WERI-Rb-1 (cell line): ENCODE results near the gene GRIK4.

Experiments
- DNase-seq: peaks from one replicate; pipeline ENCODE4 v3.0.0-alpha.2; 2020
- H3K27ac ChIP-seq: fragments of 250-450 bp; sonication (Bioruptor Pico); 2 replicates; pipeline ENCODE4 v1.5.1; 2020; ENCODE audit warnings: mild to moderate bottlenecking, moderate library complexity
- H3K27me3 ChIP-seq: fragments of 250-450 bp; sonication (Bioruptor Pico); 2 replicates; pipeline ENCODE4 v1.5.1; 2021; ENCODE audit warnings: mild to moderate bottlenecking, low read depth, moderate library complexity; ENCODE audit not compliant: insufficient read depth, severe bottlenecking
- H3K36me3 ChIP-seq: fragments of 250-450 bp; sonication (Bioruptor Pico); 2 replicates; pipeline ENCODE4 v1.5.1; 2020; ENCODE audit warnings: mild to moderate bottlenecking, moderate library complexity
- H3K4me3 ChIP-seq: 2 replicates; pipeline ENCODE4 v1.5.1; 2011; ENCODE audit warnings: low read depth, mild to moderate bottlenecking, control low read depth, low read length
- H3K9me3 ChIP-seq: fragments of 250-450 bp; sonication (Bioruptor Pico); 2 replicates; pipeline ENCODE4 v1.5.1; 2021; ENCODE audit warnings: mild to moderate bottlenecking, moderate library complexity; ENCODE audit not compliant: severe bottlenecking
- CTCF ChIP-seq: IDR thresholded peaks from 2 replicates; pipeline ENCODE4 v1.5.1; 2011; ENCODE audit warnings: low read depth, mild to moderate bottlenecking, control low read depth, inconsistent platforms, low read length

GRIK4 gene

DNA sequence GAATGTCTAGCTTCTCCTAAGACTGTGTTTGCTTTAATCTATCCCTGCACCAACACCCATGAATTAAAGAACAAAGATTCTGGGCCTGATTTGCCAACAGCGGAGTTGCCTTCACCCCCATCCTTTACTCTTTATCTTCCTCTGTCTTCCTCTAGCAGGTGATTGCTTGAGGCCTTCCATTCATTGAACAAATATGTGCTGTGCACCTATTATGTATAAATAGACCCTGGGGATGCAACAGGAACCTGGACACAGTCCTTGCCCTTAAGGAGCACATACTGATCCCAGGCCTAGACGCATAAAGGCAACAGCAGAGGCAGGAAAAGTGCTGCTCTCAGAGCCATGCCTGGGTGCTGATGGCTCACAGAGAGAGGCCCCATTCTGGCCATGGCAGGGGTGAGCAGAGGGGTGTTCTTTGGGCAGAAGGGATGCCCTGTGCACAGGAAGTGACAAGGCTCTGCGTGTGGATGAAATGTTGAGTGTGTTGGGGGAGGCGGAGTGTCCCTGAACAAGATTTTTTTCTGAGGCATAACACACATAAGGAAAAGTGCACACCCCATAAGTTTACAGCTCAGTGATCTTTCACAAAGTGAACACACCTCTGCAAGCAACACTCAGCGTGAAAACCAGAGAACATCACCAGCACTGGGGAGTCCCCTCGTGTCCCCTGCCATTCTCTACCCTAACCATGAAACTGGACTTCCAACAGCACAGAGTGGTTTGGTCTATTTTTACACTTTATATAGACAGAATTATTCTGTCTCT lies 145.9 kb downstream of the GRIK4 start:
- Histone ChIP-seq H3K27ac (no peak overlapping the region), H3K27me3 (no peaks in the 10 kb centered on the region), H3K4me3 (no peak overlapping the region), H3K36me3 (no peaks in the 10 kb centered on the region), H3K9me3 (no peaks in the 10 kb centered on the region)
- no peak for DNase-seq
- no peak for TF ChIP-seq CTCF

DNA sequence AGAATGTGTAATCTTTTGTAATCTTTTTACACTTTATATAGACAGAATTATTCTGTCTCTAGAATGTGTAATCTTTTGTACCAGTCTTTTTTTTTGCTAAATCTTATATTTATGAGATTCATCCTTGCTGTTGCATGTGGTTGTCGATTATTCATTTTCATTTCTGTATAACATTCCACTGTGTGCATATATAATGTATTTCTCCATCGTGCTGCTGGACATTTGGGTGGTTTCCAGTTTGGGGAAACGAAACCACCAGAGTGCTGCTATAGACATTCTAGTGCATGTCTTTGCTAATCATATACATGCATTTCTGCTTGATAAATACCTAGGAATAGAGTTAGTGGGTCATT lies 146.5 kb downstream of the GRIK4 start:
- TF ChIP-seq CTCF: no peak
- DNase-seq: no peak
- H3K27ac ChIP-seq: no peak overlapping the region
- no peaks in the 10 kb centered on the region for H3K36me3 ChIP-seq
- no peaks in the 10 kb centered on the region for H3K27me3 ChIP-seq
- H3K9me3 ChIP-seq: no peaks in the 10 kb centered on the region
- no peak overlapping the region for H3K4me3 ChIP-seq

- H3K36me3 ChIP-seq: no peaks in the 10 kb centered on the region
These were observed 147.5 kb downstream of the GRIK4 start for GRCh38 chr11:120659076-120659475.

GRCh38 chr11:120660024-120660565 lies 148.5 kb downstream of the GRIK4 start:
- Histone ChIP-seq H3K4me3 (no peak overlapping the region), H3K27me3 (no peaks in the 10 kb centered on the region)
- DNase-seq: peak; percentile 77

More at GRCh38 chr11:120659076-120659475, 147.5 kb downstream of the GRIK4 start:
- Histone ChIP-seq H3K4me3 (no peak overlapping the region), H3K9me3 (no peaks in the 10 kb centered on the region), H3K27me3 (no peaks in the 10 kb centered on the region), H3K27ac (no peak overlapping the region)
- no peak for TF ChIP-seq CTCF
- no peak for DNase-seq

DNA sequence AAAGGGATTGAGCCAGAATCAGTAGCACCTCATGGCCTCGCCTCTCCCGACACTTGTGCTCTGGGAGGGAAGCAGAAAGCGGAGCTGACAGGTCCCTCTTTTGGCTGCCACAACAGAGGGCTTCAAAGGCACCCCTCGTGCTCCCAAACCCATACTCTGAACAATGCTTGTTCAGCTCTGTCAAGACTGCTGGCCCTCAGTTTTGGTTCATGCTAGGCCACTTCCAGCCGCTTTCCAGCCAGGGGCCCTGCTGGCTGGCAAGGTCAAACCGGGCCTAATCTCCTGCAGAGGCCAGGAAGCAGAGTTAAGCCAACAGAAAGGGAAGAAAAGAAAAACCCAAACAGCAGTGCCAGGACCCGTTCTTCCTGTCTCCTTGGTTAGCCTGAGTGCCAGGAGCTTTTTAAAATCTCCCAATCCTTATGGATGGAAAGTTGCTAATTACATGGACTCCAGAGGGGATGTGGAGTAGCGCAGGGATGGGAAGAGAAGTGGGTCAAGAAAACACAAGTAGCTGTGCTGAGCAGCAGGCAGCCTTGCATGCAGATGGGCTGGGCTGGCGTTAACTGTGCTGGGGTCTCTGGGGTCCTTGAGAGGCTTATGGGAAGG lies 150.6 kb downstream of the GRIK4 start:
- peak; percentile 67 for DNase-seq
- Histone ChIP-seq H3K4me3 (no peak overlapping the region), H3K36me3 (no peaks in the 10 kb centered on the region), H3K27me3 (no peaks in the 10 kb centered on the region), H3K27ac (peak overlapping the region; percentile 46), H3K9me3 (no peaks in the 10 kb centered on the region)
- no peak for TF ChIP-seq CTCF

More at GRCh38 chr11:120660024-120660565, 148.5 kb downstream of the GRIK4 start:
- Histone ChIP-seq H3K27ac (no peak overlapping the region), H3K9me3 (no peaks in the 10 kb centered on the region), H3K36me3 (no peaks in the 10 kb centered on the region)
- peak; percentile 77 for TF ChIP-seq CTCF
